DND-41 (cell line): ENCODE results near the gene C10orf120.

ENCODE experiments used
- ATAC-seq: fragments of 200-7000 bp; cut with Tn5 transposase; 3 replicates; pipeline ENCODE4 v1.9.1; 2021; ENCODE audit warnings: low read depth; ENCODE audit not compliant: insufficient read depth
- DNase-seq: peaks from one replicate; pipeline ENCODE4 v3.0.0-alpha.2; 2020
- H2AFZ ChIP-seq: 2 replicates; pipeline ENCODE4 v1.6.0; 2012; ENCODE audit warnings: low read depth, low read length
- H3K27ac ChIP-seq: 2 replicates; pipeline ENCODE4 v1.5.1; 2012; ENCODE audit warnings: low read length, inconsistent platforms
- H3K27me3 ChIP-seq: fragments of 200-600 bp; sonication (generic); 2 replicates; pipeline ENCODE4 v1.6.0; 2012; ENCODE audit warnings: low read length, mild to moderate bottlenecking, inconsistent platforms; ENCODE audit not compliant: insufficient read depth, poor library complexity
- H3K36me3 ChIP-seq: 2 replicates; pipeline ENCODE4 v1.5.1; 2012; ENCODE audit warnings: low read length, inconsistent platforms; ENCODE audit not compliant: insufficient read depth
- H3K4me1 ChIP-seq: 2 replicates; pipeline ENCODE4 v1.5.1; 2012; ENCODE audit warnings: mild to moderate bottlenecking, low read length; ENCODE audit not compliant: insufficient read depth
- H3K4me2 ChIP-seq: 2 replicates; pipeline ENCODE4 v1.6.0; 2012; ENCODE audit warnings: mild to moderate bottlenecking, moderate library complexity, low read length, inconsistent platforms; ENCODE audit not compliant: insufficient read depth
- H3K4me3 ChIP-seq, 2 experiments: fragments of 200-600 bp in 1 of 2; shearing (Covaris generic) in 1 of 2; 2 replicates each; pipeline ENCODE4 v1.5.1; 2012 to 2016; ENCODE audit warnings: inconsistent platforms in 2 of 2, low read length in 2 of 2, mild to moderate bottlenecking in 2 of 2, low read depth in 1 of 2, moderate library complexity in 1 of 2
- H3K79me2 ChIP-seq: 2 replicates; pipeline ENCODE4 v1.6.0; 2012; ENCODE audit warnings: low read length, inconsistent platforms; ENCODE audit not compliant: insufficient read depth
- H3K9ac ChIP-seq: 2 replicates; pipeline ENCODE4 v1.6.0; 2012; ENCODE audit warnings: low read depth, mild to moderate bottlenecking, inconsistent platforms, low read length, moderate library complexity
- H3K9me3 ChIP-seq: 2 replicates; pipeline ENCODE4 v1.5.1; 2012; ENCODE audit warnings: low read length, moderate library complexity, mild to moderate bottlenecking, inconsistent platforms; ENCODE audit not compliant: insufficient read depth, severe bottlenecking
- H4K20me1 ChIP-seq: 2 replicates; pipeline ENCODE4 v1.6.0; 2012; ENCODE audit warnings: low read length; ENCODE audit not compliant: insufficient read depth
- EZH2 ChIP-seq: IDR thresholded peaks from 3 replicates; pipeline ENCODE4 v1.6.1; 2012; ENCODE audit warnings: borderline replicate concordance, low read depth, mild to moderate bottlenecking, moderate library complexity, low read length, inconsistent platforms; ENCODE audit not compliant: severe bottlenecking
- TF ChIP-seq, protein P1 (sequence below): IDR thresholded peaks from 2 replicates; pipeline ENCODE4 v1.5.1; 2012; ENCODE audit warnings: borderline replicate concordance, low read length, moderate library complexity, mild to moderate bottlenecking; ENCODE audit not compliant: poor library complexity, severe bottlenecking; ENCODE audit errors: extremely low read depth

C10orf120 gene

DNA sequence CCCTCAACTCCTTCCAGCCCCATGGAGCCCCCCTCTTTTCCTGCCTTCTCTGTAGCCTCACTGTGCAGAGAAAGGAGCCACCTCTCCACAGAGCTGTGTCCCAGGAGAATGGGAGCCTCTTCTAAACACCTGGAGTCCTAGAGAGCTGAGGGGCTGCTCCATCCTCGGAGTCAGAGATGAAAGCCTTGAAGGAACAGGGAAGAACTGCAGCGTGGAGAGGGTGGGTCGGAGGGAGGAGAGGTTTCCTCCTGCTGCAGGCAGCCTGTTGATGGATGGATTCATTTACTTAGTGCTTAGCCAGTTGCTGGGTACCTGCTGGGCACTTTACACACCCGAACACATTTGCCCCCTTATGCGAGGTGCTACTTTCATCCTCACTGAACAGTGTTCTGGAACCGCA lies 39.0 kb downstream of the C10orf120 start:
- DNase-seq: no peak
- Histone ChIP-seq H3K27ac (no peak overlapping the region), H3K9ac (no peak overlapping the region), H2AFZ (no peak overlapping the region), H3K4me2 (no peak overlapping the region), H3K4me1 (no peaks in the 10 kb centered on the region), H3K9me3 (no peaks in the 10 kb centered on the region), H3K4me3 (no peak overlapping the region), H3K36me3 (no peaks in the 10 kb centered on the region), H3K79me2 (no peaks in the 10 kb centered on the region), H4K20me1 (no peaks in the 10 kb centered on the region), H3K27me3 (no peaks in the 10 kb centered on the region)
- no peak for ATAC-seq
- TF ChIP-seq, protein P1, sequence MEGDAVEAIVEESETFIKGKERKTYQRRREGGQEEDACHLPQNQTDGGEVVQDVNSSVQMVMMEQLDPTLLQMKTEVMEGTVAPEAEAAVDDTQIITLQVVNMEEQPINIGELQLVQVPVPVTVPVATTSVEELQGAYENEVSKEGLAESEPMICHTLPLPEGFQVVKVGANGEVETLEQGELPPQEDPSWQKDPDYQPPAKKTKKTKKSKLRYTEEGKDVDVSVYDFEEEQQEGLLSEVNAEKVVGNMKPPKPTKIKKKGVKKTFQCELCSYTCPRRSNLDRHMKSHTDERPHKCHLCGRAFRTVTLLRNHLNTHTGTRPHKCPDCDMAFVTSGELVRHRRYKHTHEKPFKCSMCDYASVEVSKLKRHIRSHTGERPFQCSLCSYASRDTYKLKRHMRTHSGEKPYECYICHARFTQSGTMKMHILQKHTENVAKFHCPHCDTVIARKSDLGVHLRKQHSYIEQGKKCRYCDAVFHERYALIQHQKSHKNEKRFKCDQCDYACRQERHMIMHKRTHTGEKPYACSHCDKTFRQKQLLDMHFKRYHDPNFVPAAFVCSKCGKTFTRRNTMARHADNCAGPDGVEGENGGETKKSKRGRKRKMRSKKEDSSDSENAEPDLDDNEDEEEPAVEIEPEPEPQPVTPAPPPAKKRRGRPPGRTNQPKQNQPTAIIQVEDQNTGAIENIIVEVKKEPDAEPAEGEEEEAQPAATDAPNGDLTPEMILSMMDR: no peak

DNA sequence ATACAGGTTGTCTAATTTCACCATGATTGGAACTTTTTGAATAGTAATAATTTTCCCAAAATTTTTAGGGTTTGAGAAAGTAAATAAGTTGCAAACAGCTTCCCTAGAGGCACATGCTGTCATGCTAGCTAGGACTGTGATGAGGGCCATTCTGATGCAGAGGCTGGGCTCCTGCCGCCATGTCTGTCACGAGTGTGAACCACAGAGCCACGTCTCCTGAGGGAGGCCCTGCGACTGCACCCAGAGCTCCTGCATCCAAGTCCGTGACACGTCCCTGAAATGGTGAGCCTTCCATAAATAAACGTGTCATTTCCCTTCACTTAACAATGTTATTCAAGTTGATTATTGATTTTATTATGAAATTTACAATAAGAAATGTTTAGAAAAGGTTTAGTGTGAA lies 40.0 kb downstream of the C10orf120 start:
- Histone ChIP-seq H3K79me2 (no peaks in the 10 kb centered on the region), H3K4me2 (no peak overlapping the region), H3K36me3 (no peaks in the 10 kb centered on the region), H3K9ac (no peak overlapping the region), H3K9me3 (no peaks in the 10 kb centered on the region), H3K27ac (no peak overlapping the region), H3K27me3 (no peaks in the 10 kb centered on the region), H3K4me1 (no peaks in the 10 kb centered on the region), H4K20me1 (no peaks in the 10 kb centered on the region), H2AFZ (no peak overlapping the region), H3K4me3 (no peak overlapping the region)
- DNase-seq (no peak), ATAC-seq (no peak)
- no peak for TF ChIP-seq EZH2
- TF ChIP-seq, protein P1: no peak

GRCh38 chr10:122659126-122659525 lies 40.5 kb downstream of the C10orf120 start:
- H3K9ac ChIP-seq: no peak overlapping the region
- no peaks in the 10 kb centered on the region for H3K27me3 ChIP-seq
- no peaks in the 10 kb centered on the region for H3K9me3 ChIP-seq
- H3K4me3 ChIP-seq: no peak overlapping the region
- no peak for DNase-seq
- no peaks in the 10 kb centered on the region for H3K36me3 ChIP-seq
- no peak overlapping the region for H2AFZ ChIP-seq
- H3K4me2 ChIP-seq: no peak overlapping the region
- no peaks in the 10 kb centered on the region for H3K4me1 ChIP-seq
- no peak for ATAC-seq
- no peaks in the 10 kb centered on the region for H3K79me2 ChIP-seq
- no peak overlapping the region for H3K27ac ChIP-seq
- TF ChIP-seq EZH2: no peak
- TF ChIP-seq, protein P1: no peak
- no peaks in the 10 kb centered on the region for H4K20me1 ChIP-seq
